Erythroblast (primary cell): Measurements from ENCODE around the gene RALGPS2.

Experiments
- GATA1 ChIP-seq: IDR thresholded peaks from 2 replicates; pipeline ENCODE4 v1.6.1; 2011; ENCODE audit warnings: low read depth, mild to moderate bottlenecking, control low read depth, low read length, moderate library complexity
- POLR2A ChIP-seq: IDR thresholded peaks from 2 replicates; pipeline ENCODE4 v1.6.1; 2011; ENCODE audit warnings: mild to moderate bottlenecking, low read length

GRCh38 chr1:178796013-178796412 is 71.0 kb downstream of the RALGPS2 start:
- no peak for TF ChIP-seq POLR2A
- no peak for TF ChIP-seq GATA1
